Ascending aorta (tissue), 2 donors: ENCODE measurements around the gene ARMC2. TPM values are rescaled to one million over a fixed set of nuclear protein-coding genes. Genes with fewer than 3 reads are reported as not detected.

ENCODE experiments used
- DNase-seq, 2 donors: peaks; one replicate each; pipeline ENCODE4 v3.0.0-alpha.2; 2019; ENCODE audit warnings: low spot score in 2 of 2
- H3K27ac ChIP-seq, 2 donors: fragments of 200-600 bp; sonication (generic); one replicate each; pipeline ENCODE4 v1.5.1; 2016 to 2017; ENCODE audit warnings: mild to moderate bottlenecking in 1 of 2
- H3K27me3 ChIP-seq: fragments of 200-600 bp; sonication (generic); one replicate; pipeline ENCODE4 v1.5.1; 2017
- H3K36me3 ChIP-seq, 2 donors: fragments of 200-600 bp; sonication (generic); one replicate each; pipeline ENCODE4 v1.5.1; 2016
- H3K4me1 ChIP-seq, 2 donors: fragments of 200-600 bp; sonication (generic); one replicate each; pipeline ENCODE4 v1.5.1; 2016 to 2017; ENCODE audit warnings: mild to moderate bottlenecking in 1 of 2
- H3K4me3 ChIP-seq, 2 donors: fragments of 200-600 bp; sonication (generic); one replicate each; pipeline ENCODE4 v1.5.1; 2016 to 2017; ENCODE audit warnings: mild to moderate bottlenecking in 1 of 2
- H3K9me3 ChIP-seq, 2 donors: fragments of 200-600 bp; sonication (generic); one replicate each; pipeline ENCODE4 v1.5.1; 2016
- CTCF ChIP-seq, 3 experiments: fragments of 200-600 bp in 2 of 3; fragments of 450-650 bp in 1 of 3; sonication (generic) in 2 of 3; IDR thresholded peaks; one replicate each; pipeline ENCODE4 v1.5.1; 2016 to 2019; ENCODE audit warnings: antibody characterized with exemption in 3 of 3, mild to moderate bottlenecking in 1 of 3, moderate library complexity in 1 of 3
- intact Hi-C: fragments of 100-400 bp; cut with DNase I; formaldehyde crosslinking; loops from one replicate; pipeline ENCODE4 v1.15.1; 2023
- total RNA-seq: library from RNA; depleted of rRNA; stranded (reverse); fragments of >200 nt; gene quantifications from one replicate; pipeline ENCODE4 v1.1.0, GENCODE V29; 2016

ARMC2 gene
- total RNA-seq, 1 donor from 2014 or later, result 0.11 TPM

DNA sequence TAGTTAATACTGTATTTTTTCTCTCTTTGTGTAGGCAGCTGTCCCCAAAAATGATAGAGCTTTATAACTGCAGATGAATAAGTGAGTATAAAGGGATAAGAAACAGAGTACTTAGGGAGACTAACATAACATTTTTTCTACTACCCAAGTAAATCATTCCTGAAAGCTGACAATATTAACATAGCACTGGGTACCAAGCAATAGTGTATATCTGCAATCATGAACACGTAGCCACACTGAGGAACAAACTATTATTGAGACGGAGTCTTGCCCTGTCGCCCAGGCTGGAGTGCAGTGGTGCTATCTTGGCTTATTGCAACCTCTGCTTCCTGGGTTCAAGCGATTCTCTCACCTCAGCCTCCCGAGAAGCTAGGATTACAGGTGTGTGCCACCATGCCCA lies 140.5 kb downstream of the ARMC2 start:
- H3K27ac ChIP-seq, result no peak overlapping the region
- no peak for TF ChIP-seq CTCF (IDR thresholded peaks at IDR 0.05)
- intact Hi-C loops, result no loop called here
- DNase-seq, result no peak
- H3K36me3 ChIP-seq, result peaks cover 66 to 71% of the 10 kb centered on the region in 2 donors
- H3K27me3 ChIP-seq, result no peaks in the 10 kb centered on the region
- no peaks in the 10 kb centered on the region for H3K9me3 ChIP-seq
- H3K4me1 ChIP-seq, result no peaks in the 10 kb centered on the region
- no peak overlapping the region for H3K4me3 ChIP-seq

- Histone ChIP-seq H3K36me3 (peaks cover 71 to 78% of the 10 kb centered on the region in 2 donors), H3K27ac (no peak overlapping the region), H3K4me1 (no peaks in the 10 kb centered on the region), H3K4me3 (no peak overlapping the region), H3K27me3 (no peaks in the 10 kb centered on the region), H3K9me3 (no peaks in the 10 kb centered on the region)
- no peak for TF ChIP-seq CTCF (IDR thresholded peaks at IDR 0.05)
- no peak for DNase-seq
- intact Hi-C loops, result no loop called here
These were observed 141.5 kb downstream of the ARMC2 start for GRCh38 chr6:108989700-108990099.

- intact Hi-C loops, result no loop called here
These were observed 145.7 kb downstream of the ARMC2 start for GRCh38 chr6:108993876-108994275.

GRCh38 chr6:108995296-108995695 lies 147.1 kb downstream of the ARMC2 start:
- TF ChIP-seq CTCF (IDR thresholded peaks at IDR 0.05), result no peak
- H3K4me1 ChIP-seq, result no peaks in the 10 kb centered on the region
- no peak overlapping the region for H3K4me3 ChIP-seq
- no peak for DNase-seq
- H3K27me3 ChIP-seq, result no peaks in the 10 kb centered on the region
- intact Hi-C loops, result no loop called here
- H3K27ac ChIP-seq, result no peak overlapping the region
- H3K9me3 ChIP-seq, result no peaks in the 10 kb centered on the region
- H3K36me3 ChIP-seq, result peaks cover 51 to 89% of the 10 kb centered on the region in 2 donors

More at GRCh38 chr6:108993876-108994275, 145.7 kb downstream of the ARMC2 start:
- H3K9me3 ChIP-seq, result no peaks in the 10 kb centered on the region
- H3K4me3 ChIP-seq, result no peak overlapping the region
- DNase-seq, result no peak
- no peak for TF ChIP-seq CTCF (IDR thresholded peaks at IDR 0.05)
- no peaks in the 10 kb centered on the region for H3K4me1 ChIP-seq
- no peak overlapping the region for H3K27ac ChIP-seq
- peaks cover 64 to 89% of the 10 kb centered on the region in 2 donors for H3K36me3 ChIP-seq
- no peaks in the 10 kb centered on the region for H3K27me3 ChIP-seq

- DNase-seq, result no peak
- intact Hi-C loops, result no loop called here
- no peak overlapping the region for H3K27ac ChIP-seq
- H3K4me1 ChIP-seq, result no peaks in the 10 kb centered on the region
- no peaks in the 10 kb centered on the region for H3K9me3 ChIP-seq
- H3K4me3 ChIP-seq, result no peak overlapping the region
- TF ChIP-seq CTCF (IDR thresholded peaks at IDR 0.05), result no peak
- no peaks in the 10 kb centered on the region for H3K27me3 ChIP-seq
- peaks cover 42 to 90% of the 10 kb centered on the region in 2 donors for H3K36me3 ChIP-seq
These were observed 148.0 kb downstream of the ARMC2 start for GRCh38 chr6:108996208-108996607.

DNA sequence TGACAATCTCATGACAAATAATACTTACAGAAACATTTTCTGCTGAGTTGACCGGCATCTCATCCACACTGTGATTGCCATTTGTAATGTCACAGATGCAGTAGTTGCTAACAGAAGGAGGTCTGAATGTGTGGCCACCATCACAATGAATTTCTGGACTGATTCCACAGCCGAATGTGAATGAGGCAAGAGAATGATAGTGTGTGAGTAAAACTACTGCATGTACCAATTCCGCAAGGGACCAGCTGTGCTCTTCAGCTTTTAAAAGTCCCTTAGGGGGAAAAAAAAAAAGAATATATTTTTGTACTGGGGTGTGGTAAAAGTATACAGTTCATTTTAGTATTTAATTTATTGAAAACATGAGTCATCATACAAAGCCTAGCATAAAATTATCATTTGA lies 150.3 kb downstream of the ARMC2 start:
- H3K4me1 ChIP-seq, result peaks cover 0 to 19% of the 10 kb centered on the region in 2 donors
- no peak overlapping the region for H3K27ac ChIP-seq
- no peak overlapping the region for H3K4me3 ChIP-seq
- DNase-seq, result no peak
- intact Hi-C loops, result no loop called here
- H3K9me3 ChIP-seq, result no peaks in the 10 kb centered on the region
- no peak for TF ChIP-seq CTCF (IDR thresholded peaks at IDR 0.05)
- H3K27me3 ChIP-seq, result no peaks in the 10 kb centered on the region
- peaks cover 21 to 70% of the 10 kb centered on the region in 2 donors for H3K36me3 ChIP-seq
